HEK293 (cell line): Measurements from ENCODE around the gene ANGPTL5.
A peak's percentile ranks its signal among the peaks of the same experiment; 100 is the strongest.
"Not testable (repeated sequence)": the region's sequence is repeated elsewhere in the genome, so short reads cannot be mapped to it uniquely, and the experiment has no call there.

ENCODE experiments used
- CTCF ChIA-PET: fragments of 350-600 bp; formaldehyde crosslinking; extraction: SDS; loops from one replicate; lab custom pipeline; 2021; ENCODE audit warnings: antibody characterized with exemption; lab: Yijun Ruan, JAX
- POLR2A ChIA-PET: fragments of 300-600 bp; formaldehyde crosslinking; extraction: SDS; loops from one replicate; lab custom pipeline; 2020; ENCODE audit warnings: antibody characterized with exemption, inconsistent platforms; lab: Yijun Ruan, JAX
- H3K27ac ChIP-seq: fragments of 200-500 bp; sonication (Bioruptor generic); 2 replicates; pipeline ENCODE4 v1.5.1; 2014; ENCODE audit warnings: low read depth, low read length, control low read depth, inconsistent platforms; ENCODE audit errors: extremely low read depth
- H3K36me3 ChIP-seq, 2 experiments: fragments of 200-500 bp in 1 of 2; sonication (Bioruptor generic) in 1 of 2; 1 replicate in 1 of 2; 2 replicates in 1 of 2; pipeline ENCODE4 v1.5.1; 2014 to 2017; ENCODE audit warnings: inconsistent platforms in 2 of 2, low read length in 2 of 2; ENCODE audit not compliant: control insufficient read depth in 2 of 2, insufficient read depth in 1 of 2
- H3K4me1 ChIP-seq: fragments of 200-500 bp; sonication (Bioruptor generic); 2 replicates; pipeline ENCODE4 v1.5.1; 2014; ENCODE audit warnings: mild to moderate bottlenecking, low read length, inconsistent platforms; ENCODE audit not compliant: control insufficient read depth, insufficient read depth
- H3K4me3 ChIP-seq: 2 replicates; pipeline ENCODE4 v1.5.1; 2011; ENCODE audit warnings: low read depth, mild to moderate bottlenecking, control low read depth, low read length, moderate library complexity
- H3K9me3 ChIP-seq: fragments of 200-500 bp; sonication (Bioruptor generic); 2 replicates; pipeline ENCODE4 v1.5.1; 2014; ENCODE audit warnings: low read depth, low read length, inconsistent platforms; ENCODE audit not compliant: control insufficient read depth, insufficient read depth
- GFI1B ChIP-seq: fragments of 450-650 bp; formaldehyde crosslinking; IDR thresholded peaks from 2 replicates; pipeline ENCODE4 v1.5.1; 2016; ENCODE audit warnings: missing biosample characterization, missing genetic modification characterization
- HOXA7 ChIP-seq: sonication (generic); formaldehyde crosslinking; IDR thresholded peaks from 2 replicates; pipeline ENCODE4 v1.8.1; 2022; ENCODE audit warnings: missing genetic modification reagents, borderline replicate concordance
- IKZF3 ChIP-seq: fragments of 450-650 bp; IDR thresholded peaks from 2 replicates; pipeline ENCODE4 v1.5.0; 2018; ENCODE audit warnings: missing biosample characterization, mild to moderate bottlenecking, missing genetic modification characterization, moderate library complexity
- ZFP3 ChIP-seq: fragments of 450-650 bp; formaldehyde crosslinking; IDR thresholded peaks from 2 replicates; pipeline ENCODE4 v1.5.1; 2016; ENCODE audit warnings: low read depth, missing biosample characterization, missing genetic modification characterization
- ZNF133 ChIP-seq: fragments of 450-650 bp; formaldehyde crosslinking; IDR thresholded peaks from 2 replicates; pipeline ENCODE4 v1.5.1; 2016; ENCODE audit warnings: missing biosample characterization, missing genetic modification characterization
- ZNF184 ChIP-seq: fragments of 450-650 bp; IDR thresholded peaks from 2 replicates; pipeline ENCODE4 v1.5.1; 2018; ENCODE audit warnings: missing biosample characterization, mild to moderate bottlenecking, missing genetic modification characterization
- ZNF341 ChIP-seq: fragments of 450-650 bp; formaldehyde crosslinking; IDR thresholded peaks from 2 replicates; pipeline ENCODE4; 2016; ENCODE audit warnings: low read depth, missing biosample characterization, missing genetic modification characterization
- ZNF350 ChIP-seq: fragments of 450-650 bp; formaldehyde crosslinking; IDR thresholded peaks from 2 replicates; pipeline ENCODE4 v1.5.0; 2017; ENCODE audit warnings: missing biosample characterization, mild to moderate bottlenecking, missing genetic modification characterization
- ZNF501 ChIP-seq: fragments of 450-650 bp; formaldehyde crosslinking; IDR thresholded peaks from 2 replicates; pipeline ENCODE4 v1.5.1; 2016; ENCODE audit warnings: missing biosample characterization, missing genetic modification characterization
- ZNF555 ChIP-seq: fragments of 450-650 bp; formaldehyde crosslinking; conservative IDR thresholded peaks from 2 replicates; pipeline ENCODE4 v1.5.1; 2017; ENCODE audit warnings: missing biosample characterization, mild to moderate bottlenecking, missing genetic modification characterization, inconsistent platforms
- ZNF585B ChIP-seq: fragments of 450-650 bp; formaldehyde crosslinking; IDR thresholded peaks from 2 replicates; pipeline ENCODE4 v1.5.1; 2016; ENCODE audit warnings: missing biosample characterization, missing genetic modification characterization
- ZNF654 ChIP-seq: fragments of 450-650 bp; formaldehyde crosslinking; IDR thresholded peaks from 2 replicates; pipeline ENCODE4 v1.5.1; 2016; ENCODE audit warnings: low read depth, missing biosample characterization, missing genetic modification characterization
- ZNF660 ChIP-seq: fragments of 450-650 bp; IDR thresholded peaks from 2 replicates; pipeline ENCODE4 v1.5.1; 2018; ENCODE audit warnings: missing biosample characterization, mild to moderate bottlenecking, missing genetic modification characterization
- TF ChIP-seq, protein P1 (sequence below): fragments of 450-650 bp; formaldehyde crosslinking; IDR thresholded peaks from 2 replicates; pipeline ENCODE4 v1.5.1; 2016; ENCODE audit warnings: missing biosample characterization, missing genetic modification characterization

Gene ANGPTL5

DNA sequence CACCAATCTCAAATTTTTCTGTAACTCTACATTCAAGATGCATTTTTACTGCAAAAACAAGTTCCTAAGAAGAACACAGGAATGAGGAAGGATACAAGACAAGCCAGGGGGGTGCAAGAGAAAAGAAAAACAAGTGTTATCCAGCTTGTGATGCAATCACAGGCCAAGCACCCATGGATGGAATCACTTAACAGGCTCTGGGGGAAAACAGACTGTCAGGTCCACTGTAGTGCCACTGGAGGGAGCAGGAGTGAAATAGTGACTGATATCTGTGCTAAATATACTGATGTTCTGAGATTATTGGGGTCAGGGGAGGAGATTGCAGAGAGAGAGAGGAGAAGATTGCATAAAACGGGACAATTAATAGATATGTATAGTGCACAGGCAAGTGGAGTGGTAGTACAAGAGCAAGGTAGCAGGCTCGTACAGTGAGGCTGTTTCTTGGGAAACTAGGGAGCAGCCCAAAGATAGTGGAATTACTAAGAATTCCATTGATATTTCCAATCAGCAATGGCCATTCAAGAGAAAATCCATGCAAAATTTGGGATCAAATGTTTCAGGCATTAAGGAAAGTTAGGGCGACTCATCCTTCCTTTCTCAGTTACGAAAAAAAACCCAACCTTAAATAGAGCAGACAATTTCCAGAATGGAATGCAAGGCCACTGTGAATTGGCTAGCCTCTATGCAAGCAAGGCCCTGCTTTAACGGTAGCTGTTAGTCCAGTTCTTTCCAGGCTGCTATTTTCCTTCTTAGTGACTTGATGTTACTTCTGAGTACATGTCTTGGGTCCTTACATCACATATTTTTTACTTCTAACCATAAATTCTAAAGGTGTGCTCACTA, 53.7 kb downstream of the ANGPTL5 start (continued):
- TF ChIP-seq IKZF3 (tag by site-specific recombination) (no peak), HOXA7 (CRISPR knock-in tag) (no peak), ZNF660 (no peak)

GRCh38 chr11:101860696-101861427, 55.5 kb downstream of the ANGPTL5 start:
- ChIA-PET CTCF (interaction anchor here (0.5 to 10.5 kb wide), 39 partner anchors 9 to 806 kb away, joined by 3 to 196 read pairs (median 3); partner anchors contain the start of gene CEP126), POLR2A (interaction anchor here (1.2 kb wide), 1 partner anchor 147 kb away, joined by 3 read pairs; no protein-coding TSS in a partner anchor)
- no peaks in the 10 kb centered on the region for H3K4me1 ChIP-seq
- TF ChIP-seq ZNF184 (no peak), ZNF654 (tag by site-specific recombination) (peak; percentile 57), ZNF341 (tag by site-specific recombination) (peak; percentile 35; the same call in 1 of the 2 replicates), ZNF585B (tag by site-specific recombination) (peak; percentile 35; the same call in 1 of the 2 replicates)
- no peaks in the 10 kb centered on the region for H3K9me3 ChIP-seq
- no peak overlapping the region for H3K4me3 ChIP-seq
- H3K36me3 ChIP-seq: no peaks in the 10 kb centered on the region
- no peak overlapping the region for H3K27ac ChIP-seq

GRCh38 chr11:101852260-101852659, 64.1 kb downstream of the ANGPTL5 start:
- H3K36me3 ChIP-seq, H3K4me3 ChIP-seq, H3K27ac ChIP-seq, H3K4me1 ChIP-seq, POLR2A ChIA-PET, H3K9me3 ChIP-seq: not testable (repeated sequence)
- CTCF ChIA-PET: interaction anchor here (0.6 to 1.8 kb wide), 4 partner anchors 9 to 156 kb away, joined by 3 to 8 read pairs (median 4); partner anchors contain the start of gene ANGPTL5
- peak; percentile 78 for TF ChIP-seq ZNF133 (tag by site-specific recombination)

- H3K9me3 ChIP-seq: no peaks in the 10 kb centered on the region
- no peaks in the 10 kb centered on the region for H3K4me1 ChIP-seq
- no peaks in the 10 kb centered on the region for H3K36me3 ChIP-seq
- H3K27ac ChIP-seq: no peak overlapping the region
- ChIA-PET CTCF (interaction anchor here (0.6 to 2.7 kb wide), 13 partner anchors 13 to 437 kb away, joined by 3 to 30 read pairs (median 5); no protein-coding TSS in a partner anchor), POLR2A (no interaction called here)
- TF ChIP-seq ZNF654 (tag by site-specific recombination) (peak; percentile 36; the same call in 1 of the 2 replicates), ZFP3 (tag by site-specific recombination) (no peak), ZNF555 (no peak), ZNF350 (tag by site-specific recombination) (no peak), GFI1B (tag by site-specific recombination) (no peak), ZNF501 (tag by site-specific recombination) (no peak)
- TF ChIP-seq, protein P1, sequence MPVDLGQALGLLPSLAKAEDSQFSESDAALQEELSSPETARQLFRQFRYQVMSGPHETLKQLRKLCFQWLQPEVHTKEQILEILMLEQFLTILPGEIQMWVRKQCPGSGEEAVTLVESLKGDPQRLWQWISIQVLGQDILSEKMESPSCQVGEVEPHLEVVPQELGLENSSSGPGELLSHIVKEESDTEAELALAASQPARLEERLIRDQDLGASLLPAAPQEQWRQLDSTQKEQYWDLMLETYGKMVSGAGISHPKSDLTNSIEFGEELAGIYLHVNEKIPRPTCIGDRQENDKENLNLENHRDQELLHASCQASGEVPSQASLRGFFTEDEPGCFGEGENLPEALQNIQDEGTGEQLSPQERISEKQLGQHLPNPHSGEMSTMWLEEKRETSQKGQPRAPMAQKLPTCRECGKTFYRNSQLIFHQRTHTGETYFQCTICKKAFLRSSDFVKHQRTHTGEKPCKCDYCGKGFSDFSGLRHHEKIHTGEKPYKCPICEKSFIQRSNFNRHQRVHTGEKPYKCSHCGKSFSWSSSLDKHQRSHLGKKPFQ (tag by site-specific recombination): no peak
- H3K4me3 ChIP-seq: no peak overlapping the region
Observed at GRCh38 chr11:101848262-101848661, 68.1 kb downstream of the ANGPTL5 start.
